OCI-M2 (cell line): ENCODE measurements around the gene LGALS9B.
"Not testable (repeated sequence)": the region's sequence is repeated elsewhere in the genome, so short reads cannot be mapped to it uniquely, and the experiment has no call there.

ENCODE experiments used
- DNase-seq: peaks from one replicate; lab custom pipeline; 2025; ENCODE audit not compliant: unreplicated experiment; lab: John Stamatoyannopoulos, UW

LGALS9B gene

GRCh38 chr17:20417492-20418080 is 49.8 kb downstream of the LGALS9B start:
- not testable (repeated sequence) for DNase-seq

- DNase-seq = not testable (repeated sequence)
These were observed 50.9 kb downstream of the LGALS9B start for GRCh38 chr17:20416381-20416911.

- not testable (repeated sequence) for DNase-seq
These were observed 51.9 kb downstream of the LGALS9B start for GRCh38 chr17:20415479-20415878.

- DNase-seq = not testable (repeated sequence)
These were observed 65.9 kb downstream of the LGALS9B start for GRCh38 chr17:20401306-20402022.

GRCh38 chr17:20400559-20401305 is 66.6 kb downstream of the LGALS9B start:
- not testable (repeated sequence) for DNase-seq
